Right lobe of liver (tissue), 4 donors: ENCODE results near the gene TAS2R41.

ENCODE experiments used
- CTCF ChIP-seq, 4 donors: fragments of 200-600 bp in 3 of 4; fragments of 450-650 bp in 1 of 4; IDR thresholded peaks; one replicate each; pipeline versions ENCODE4 v1.5.1 to v1.8.0; 2016 to 2022; ENCODE audit warnings: antibody characterized with exemption in 4 of 4, mild to moderate bottlenecking in 2 of 4
- POLR2A ChIP-seq: fragments of 450-650 bp; IDR thresholded peaks from one replicate; pipeline ENCODE4 v1.6.1; 2017; ENCODE audit warnings: antibody characterized with exemption, mild to moderate bottlenecking
- donor health status: DM: no; HTN: no; CAD: no.
- donor health status: DM: no; HTN: no; CAD: no.
- donor health status: DM: no; HTN: yes; CAD: no.

- no peak for TF ChIP-seq CTCF (IDR thresholded peaks at IDR 0.05)
- TF ChIP-seq POLR2A = peak; percentile 16
These were observed 9.9 kb downstream of the TAS2R41 start for GRCh38 chr7:143487566-143487965.
